ENCODE results near the gene YBX3.

YBX3 gene

GRCh38 chr12:10663869-10664268 is 59.3 kb downstream of the YBX3 start:
- DNase-seq (ENCODE audit: insufficient read length, low spot score) (no peak), FAIRE-seq (no peak)
- TF ChIP-seq CTCF (IDR thresholded peaks at IDR 0.05; ENCODE audit: insufficient read depth, missing control alignments), result no peak

GRCh38 chr12:10661338-10661737 is 61.8 kb downstream of the YBX3 start:
- DNase-seq (ENCODE audit: insufficient read length, low spot score), result no peak
- no peak for TF ChIP-seq CTCF (IDR thresholded peaks at IDR 0.05; ENCODE audit: insufficient read depth, missing control alignments)
- no peak for FAIRE-seq

GRCh38 chr12:10654003-10654402 is 69.1 kb downstream of the YBX3 start:
- FAIRE-seq (no peak), DNase-seq (ENCODE audit: insufficient read length, low spot score) (no peak)
- TF ChIP-seq CTCF (IDR thresholded peaks at IDR 0.05; ENCODE audit: insufficient read depth, missing control alignments), result no peak

- no peak for TF ChIP-seq CTCF (IDR thresholded peaks at IDR 0.05; ENCODE audit: insufficient read depth, missing control alignments)
- FAIRE-seq, result no peak
- no peak for DNase-seq (ENCODE audit: insufficient read length, low spot score)
These were observed 70.9 kb downstream of the YBX3 start for GRCh38 chr12:10652192-10652591.
